Bronchial epithelial cell (primary cell): ENCODE results near the gene TGFA. TPM values are rescaled to one million over a fixed set of nuclear protein-coding genes. Genes with fewer than 3 reads are reported as not detected.

Experiments
- DNase-seq: peaks from one replicate; pipeline ENCODE4 v3.0.0-alpha.2; 2010; ENCODE audit warnings: low read depth
- FAIRE-seq: peaks from 2 replicates; lab custom pipeline; 2011; peaks lifted over from hg19 to GRCh38; lab: Jason Lieb, UNC
- H3K27me3 ChIP-seq: 2 replicates; pipeline ENCODE4 v1.5.1; 2011; ENCODE audit warnings: low read length; ENCODE audit not compliant: control insufficient read depth, insufficient read depth
- H3K36me3 ChIP-seq: 2 replicates; pipeline ENCODE4 v1.5.1; 2011; ENCODE audit warnings: low read length; ENCODE audit not compliant: control insufficient read depth, insufficient read depth
- H3K4me3 ChIP-seq: 2 replicates; pipeline ENCODE4 v1.5.1; 2011; ENCODE audit warnings: mild to moderate bottlenecking, low read depth, low read length, control low read depth
- CTCF ChIP-seq: IDR thresholded peaks from 2 replicates; pipeline ENCODE4 v1.5.1; 2011; ENCODE audit warnings: mild to moderate bottlenecking, moderate library complexity, low read length, control low read depth, inconsistent platforms; ENCODE audit not compliant: insufficient read depth, severe bottlenecking
- total RNA-seq: library from RNA; depleted of rRNA; stranded (reverse); fragments of >200 nt; gene quantifications from 2 replicates; pipeline ENCODE4 v1.2.1, GENCODE V29; 2014

The TGFA gene
- total RNA-seq, 1 donor from 2014 or later = 85.3 TPM

- FAIRE-seq = no peak
- H3K36me3 ChIP-seq = peaks cover 3% of the 10 kb centered on the region
- no peak for TF ChIP-seq CTCF
- no peaks in the 10 kb centered on the region for H3K27me3 ChIP-seq
- no peak overlapping the region for H3K4me3 ChIP-seq
- no peak for DNase-seq
Observed at GRCh38 chr2:70494293-70494886, 59.2 kb downstream of the TGFA start.

- FAIRE-seq (no peak), DNase-seq (no peak)
- Histone ChIP-seq H3K27me3 (no peaks in the 10 kb centered on the region), H3K4me3 (no peak overlapping the region), H3K36me3 (peaks cover 3% of the 10 kb centered on the region)
- TF ChIP-seq CTCF = no peak
Observed at GRCh38 chr2:70490381-70490780, 63.2 kb downstream of the TGFA start.

GRCh38 chr2:70489165-70489564 lies 64.5 kb downstream of the TGFA start:
- H3K4me3 ChIP-seq = no peak overlapping the region
- no peak for TF ChIP-seq CTCF
- no peak for FAIRE-seq
- no peaks in the 10 kb centered on the region for H3K27me3 ChIP-seq
- peak; percentile 82 for DNase-seq
- peaks cover 3% of the 10 kb centered on the region for H3K36me3 ChIP-seq

- no peaks in the 10 kb centered on the region for H3K27me3 ChIP-seq
- no peak for TF ChIP-seq CTCF
- DNase-seq (peak; percentile 33), FAIRE-seq (no peak)
- peaks cover 1% of the 10 kb centered on the region for H3K36me3 ChIP-seq
- no peak overlapping the region for H3K4me3 ChIP-seq
Observed at GRCh38 chr2:70484086-70484485, 69.5 kb downstream of the TGFA start.

- no peak for FAIRE-seq
- no peak for TF ChIP-seq CTCF
Observed at GRCh38 chr2:70482401-70482800, 71.2 kb downstream of the TGFA start.

GRCh38 chr2:70480468-70480867 lies 73.2 kb downstream of the TGFA start:
- H3K36me3 ChIP-seq = peaks cover 1% of the 10 kb centered on the region
- H3K27me3 ChIP-seq = no peaks in the 10 kb centered on the region
- no peak for TF ChIP-seq CTCF
- H3K4me3 ChIP-seq = no peak overlapping the region
- DNase-seq (no peak), FAIRE-seq (no peak)

More at GRCh38 chr2:70482401-70482800, 71.2 kb downstream of the TGFA start:
- H3K4me3 ChIP-seq = no peak overlapping the region
- no peak for DNase-seq
- no peaks in the 10 kb centered on the region for H3K27me3 ChIP-seq
- H3K36me3 ChIP-seq = peaks cover 1% of the 10 kb centered on the region
